Endothelial cell (in vitro differentiated cells): ENCODE data around the gene CCDC7. TPM values are rescaled to one million over a fixed set of nuclear protein-coding genes. Genes with fewer than 3 reads are reported as not detected.

Source experiments
- DNase-seq: peaks from one replicate; pipeline ENCODE4 v3.0.0; 2021; ENCODE audit warnings: low spot score
- H3K27ac Mint-ChIP-seq: one replicate; pipeline ENCODE4 v1.8.0; 2021; ENCODE audit warnings: mixed read lengths, inconsistent platforms; ENCODE audit not compliant: unreplicated experiment
- H3K27me3 Mint-ChIP-seq: one replicate; pipeline ENCODE4 v1.8.0; 2021; ENCODE audit warnings: mild to moderate bottlenecking, moderate library complexity, mixed read lengths, inconsistent platforms; ENCODE audit not compliant: unreplicated experiment
- H3K36me3 Mint-ChIP-seq: one replicate; pipeline ENCODE4 v1.8.0; 2021; ENCODE audit warnings: mild to moderate bottlenecking, low read depth, mixed read lengths, inconsistent platforms; ENCODE audit not compliant: unreplicated experiment
- H3K4me1 Mint-ChIP-seq: one replicate; pipeline ENCODE4 v1.8.0; 2021; ENCODE audit warnings: mild to moderate bottlenecking, mixed read lengths, inconsistent platforms; ENCODE audit not compliant: unreplicated experiment
- H3K4me3 Mint-ChIP-seq: one replicate; pipeline ENCODE4 v1.8.0; 2021; ENCODE audit warnings: mild to moderate bottlenecking, mixed read lengths, inconsistent platforms; ENCODE audit not compliant: unreplicated experiment
- H3K9me3 Mint-ChIP-seq: one replicate; pipeline ENCODE4 v1.8.0; 2021; ENCODE audit warnings: mixed read lengths, inconsistent platforms; ENCODE audit not compliant: unreplicated experiment
- CTCF ChIP-seq: fragments of 200-600 bp; sonication (generic); IDR thresholded peaks from one replicate; pipeline ENCODE4 v1.5.0; 2021; ENCODE audit warnings: antibody characterized with exemption; ENCODE audit not compliant: unreplicated experiment
- total RNA-seq: library from RNA; stranded (reverse); fragmentation: NEBNext Ultra II Directional; extraction: Animal tissue kit (Norgen Biotek cat#: 25700); gene quantifications from one replicate; pipeline ENCODE4 v1.2.1, GENCODE V29; 2021; ENCODE audit not compliant: unreplicated experiment

The CCDC7 gene
- total RNA-seq, 1 donor from 2014 or later, result 5.4 TPM

- Mint-ChIP-seq H3K27me3 (no peaks in the 10 kb centered on the region), H3K9me3 (no peaks in the 10 kb centered on the region), H3K4me3 (no peak overlapping the region), H3K36me3 (peaks cover under 1% of the 10 kb centered on the region), H3K27ac (no peak overlapping the region), H3K4me1 (no peaks in the 10 kb centered on the region)
- DNase-seq, result no peak
- no peak for TF ChIP-seq CTCF
Measured at GRCh38 chr10:32878646-32879045, 432.7 kb downstream of the CCDC7 start.

GRCh38 chr10:32882076-32882475 is 436.1 kb downstream of the CCDC7 start:
- H3K4me1 Mint-ChIP-seq, result no peaks in the 10 kb centered on the region
- H3K27ac Mint-ChIP-seq, result no peak overlapping the region

GRCh38 chr10:32887481-32887880 is 441.5 kb downstream of the CCDC7 start:
- no peak for DNase-seq
- H3K4me3 Mint-ChIP-seq, result no peak overlapping the region
- no peak overlapping the region for H3K27ac Mint-ChIP-seq
- no peak for TF ChIP-seq CTCF
- H3K9me3 Mint-ChIP-seq, result no peaks in the 10 kb centered on the region
- H3K4me1 Mint-ChIP-seq, result no peaks in the 10 kb centered on the region
- peaks cover 2% of the 10 kb centered on the region for H3K27me3 Mint-ChIP-seq
- H3K36me3 Mint-ChIP-seq, result no peaks in the 10 kb centered on the region

More at GRCh38 chr10:32882076-32882475, 436.1 kb downstream of the CCDC7 start:
- DNase-seq, result no peak
- H3K27me3 Mint-ChIP-seq, result no peaks in the 10 kb centered on the region
- no peak overlapping the region for H3K4me3 Mint-ChIP-seq
- no peaks in the 10 kb centered on the region for H3K36me3 Mint-ChIP-seq
- no peak for TF ChIP-seq CTCF
- no peaks in the 10 kb centered on the region for H3K9me3 Mint-ChIP-seq

- no peaks in the 10 kb centered on the region for H3K9me3 Mint-ChIP-seq
- no peak overlapping the region for H3K27ac Mint-ChIP-seq
- no peak overlapping the region for H3K4me3 Mint-ChIP-seq
- no peak for TF ChIP-seq CTCF
- no peaks in the 10 kb centered on the region for H3K36me3 Mint-ChIP-seq
- DNase-seq, result no peak
- H3K4me1 Mint-ChIP-seq, result no peaks in the 10 kb centered on the region
- peaks cover 2% of the 10 kb centered on the region for H3K27me3 Mint-ChIP-seq
Measured at GRCh38 chr10:32888161-32888927, 442.4 kb downstream of the CCDC7 start.

GRCh38 chr10:32889631-32890212 is 443.8 kb downstream of the CCDC7 start:
- Mint-ChIP-seq H3K27ac (no peak overlapping the region), H3K9me3 (no peaks in the 10 kb centered on the region), H3K27me3 (peaks cover 2% of the 10 kb centered on the region), H3K4me3 (no peak overlapping the region), H3K4me1 (no peaks in the 10 kb centered on the region), H3K36me3 (no peaks in the 10 kb centered on the region)
- no peak for DNase-seq
- no peak for TF ChIP-seq CTCF
